ENCODE results near the gene ST3GAL2. TPM values are rescaled to one million over a fixed set of nuclear protein-coding genes. Genes with fewer than 3 reads are reported as not detected.

The ST3GAL2 gene
- total RNA-seq, 1 experiment from 2014 or later, result 48.1 TPM

DNA sequence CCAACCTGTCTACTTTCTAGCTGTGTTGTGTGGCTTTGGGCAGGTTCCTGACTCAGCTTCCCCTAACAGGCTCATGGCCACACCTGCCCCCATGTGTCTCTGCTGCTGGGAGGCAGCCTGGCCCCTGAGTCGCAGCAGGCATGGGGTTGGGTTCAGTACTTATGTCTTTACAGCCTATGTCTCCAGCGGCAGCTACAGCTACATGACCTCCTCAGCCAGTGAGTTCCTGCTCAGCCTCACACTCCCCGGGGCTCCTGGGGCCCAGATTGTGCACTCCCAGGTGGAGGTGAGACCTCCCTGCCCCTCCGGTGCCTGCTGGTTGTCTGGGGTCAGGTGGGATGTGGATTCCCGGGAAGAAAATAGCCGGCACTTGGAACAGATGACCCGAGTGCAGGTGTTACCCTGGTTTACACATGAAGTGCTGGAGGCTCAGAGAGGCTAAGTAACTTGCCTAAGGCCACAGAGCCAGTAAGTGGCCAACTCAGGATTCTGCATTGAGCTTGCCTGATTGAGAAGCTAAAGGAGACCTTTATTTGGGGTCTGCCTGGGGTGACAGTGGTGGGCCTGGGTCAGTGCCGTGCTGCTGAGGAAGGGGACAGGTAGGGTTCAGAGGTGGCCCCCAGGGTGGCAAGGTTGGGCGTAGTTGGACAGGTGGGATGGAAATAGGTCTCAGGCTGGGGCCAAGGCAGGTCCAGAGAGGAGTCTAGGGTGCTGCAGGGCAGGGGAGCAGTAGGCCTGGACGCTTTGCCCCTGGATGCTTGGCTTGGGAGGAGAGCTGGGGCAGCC, 31.4 kb upstream of the ST3GAL2 start:
- H3K4me2 ChIP-seq (ENCODE audit: low read depth, low read length, poor library complexity, severe bottlenecking), result no peak overlapping the region
- no peak overlapping the region for H3K9ac ChIP-seq (ENCODE audit: low read length)

GRCh38 chr16:70468776-70469525, 30.1 kb upstream of the ST3GAL2 start:
- H2AFZ ChIP-seq (ENCODE audit: low read length), result no peak overlapping the region

More for the DNA sequence above, 31.4 kb upstream of the ST3GAL2 start:
- no peaks in the 10 kb centered on the region for H3K9me3 ChIP-seq (ENCODE audit: low read length)
- H3K36me3 ChIP-seq (ENCODE audit: insufficient read depth, low read length), result no peaks in the 10 kb centered on the region
- H2AFZ ChIP-seq (ENCODE audit: low read length), result no peak overlapping the region
- H3K27ac ChIP-seq (ENCODE audit: low read length), result no peak overlapping the region
- H3K79me2 ChIP-seq (ENCODE audit: low read length), result no peaks in the 10 kb centered on the region
- DNase-seq, result no peak
- H3K9me2 ChIP-seq (replicated peaks; ENCODE audit: insufficient read depth, low read length), result no peaks in the 10 kb centered on the region
- no peak overlapping the region for H3K4me3 ChIP-seq (ENCODE audit: low read length)
- no peaks in the 10 kb centered on the region for H4K20me1 ChIP-seq (ENCODE audit: insufficient read depth, low read depth, low read length)
- peaks cover 12% of the 10 kb centered on the region for H3K4me1 ChIP-seq (ENCODE audit: low read length)
- H3K27me3 ChIP-seq (ENCODE audit: low read length), result no peaks in the 10 kb centered on the region

DNA sequence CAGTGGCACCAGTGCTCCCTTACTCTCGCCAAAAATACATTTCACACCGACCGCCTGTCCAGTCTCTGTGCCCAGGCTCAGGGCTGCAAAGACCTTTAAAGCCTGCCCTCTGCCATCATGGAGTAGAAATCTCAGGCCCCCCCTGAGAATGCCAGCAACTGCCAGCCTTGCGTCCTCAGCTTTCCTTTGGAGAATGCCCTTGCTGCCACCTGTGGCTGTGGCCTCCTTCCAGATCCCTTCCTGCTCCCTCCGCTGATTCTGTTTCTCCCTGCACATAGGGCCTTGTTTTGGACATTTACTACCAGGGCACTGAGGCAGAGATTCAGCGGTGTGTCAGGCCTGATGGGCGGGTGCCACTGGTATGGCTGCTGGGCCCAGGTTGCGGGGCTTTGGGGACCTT, 28.7 kb upstream of the ST3GAL2 start:
- no peak overlapping the region for H3K4me2 ChIP-seq (ENCODE audit: low read depth, low read length, poor library complexity, severe bottlenecking)
- H3K4me3 ChIP-seq (ENCODE audit: low read length), result no peak overlapping the region
- H3K4me1 ChIP-seq (ENCODE audit: low read length), result peaks cover 18% of the 10 kb centered on the region
- no peak overlapping the region for H3K27ac ChIP-seq (ENCODE audit: low read length)
- no peaks in the 10 kb centered on the region for H3K79me2 ChIP-seq (ENCODE audit: low read length)
- no peaks in the 10 kb centered on the region for H3K9me2 ChIP-seq (replicated peaks; ENCODE audit: insufficient read depth, low read length)
- no peaks in the 10 kb centered on the region for H3K9me3 ChIP-seq (ENCODE audit: low read length)
- DNase-seq, result no peak
- no peak overlapping the region for H3K9ac ChIP-seq (ENCODE audit: low read length)
- no peaks in the 10 kb centered on the region for H3K27me3 ChIP-seq (ENCODE audit: low read length)
- no peaks in the 10 kb centered on the region for H4K20me1 ChIP-seq (ENCODE audit: insufficient read depth, low read depth, low read length)
- no peak overlapping the region for H2AFZ ChIP-seq (ENCODE audit: low read length)
- no peaks in the 10 kb centered on the region for H3K36me3 ChIP-seq (ENCODE audit: insufficient read depth, low read length)

More at GRCh38 chr16:70468776-70469525, 30.1 kb upstream of the ST3GAL2 start:
- peaks cover 16% of the 10 kb centered on the region for H3K4me1 ChIP-seq (ENCODE audit: low read length)
- H3K27me3 ChIP-seq (ENCODE audit: low read length), result no peaks in the 10 kb centered on the region
- no peaks in the 10 kb centered on the region for H3K79me2 ChIP-seq (ENCODE audit: low read length)
- H3K4me2 ChIP-seq (ENCODE audit: low read depth, low read length, poor library complexity, severe bottlenecking), result no peak overlapping the region
- H3K9ac ChIP-seq (ENCODE audit: low read length), result no peak overlapping the region
- no peak overlapping the region for H3K27ac ChIP-seq (ENCODE audit: low read length)
- no peaks in the 10 kb centered on the region for H3K36me3 ChIP-seq (ENCODE audit: insufficient read depth, low read length)
- H3K4me3 ChIP-seq (ENCODE audit: low read length), result no peak overlapping the region
- H3K9me2 ChIP-seq (replicated peaks; ENCODE audit: insufficient read depth, low read length), result no peaks in the 10 kb centered on the region
- DNase-seq, result no peak
- no peaks in the 10 kb centered on the region for H3K9me3 ChIP-seq (ENCODE audit: low read length)
- no peaks in the 10 kb centered on the region for H4K20me1 ChIP-seq (ENCODE audit: insufficient read depth, low read depth, low read length)

DNA sequence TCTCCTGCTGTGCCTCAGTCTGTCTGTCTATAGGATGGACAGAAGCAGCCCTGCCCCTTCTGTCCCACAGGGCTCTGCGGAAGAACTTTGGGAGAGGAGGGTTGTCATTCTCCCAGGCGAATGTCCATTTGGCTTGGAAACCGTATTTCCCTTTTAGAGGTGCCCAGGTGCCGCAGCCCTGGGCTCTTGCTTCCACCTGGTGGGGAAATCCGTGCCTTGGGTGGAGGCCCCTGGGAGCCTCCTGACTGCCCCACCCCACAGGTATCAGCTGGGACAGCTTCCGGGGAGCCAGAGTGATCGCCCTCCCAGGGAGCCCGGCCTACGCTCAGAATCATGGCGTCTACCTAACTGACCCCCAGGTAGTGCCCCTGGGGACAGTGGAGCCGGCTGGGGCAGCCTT, 28.2 kb upstream of the ST3GAL2 start:
- no peaks in the 10 kb centered on the region for H3K9me2 ChIP-seq (replicated peaks; ENCODE audit: insufficient read depth, low read length)
- no peak overlapping the region for H3K4me2 ChIP-seq (ENCODE audit: low read depth, low read length, poor library complexity, severe bottlenecking)
- H3K36me3 ChIP-seq (ENCODE audit: insufficient read depth, low read length), result no peaks in the 10 kb centered on the region
- H3K27ac ChIP-seq (ENCODE audit: low read length), result no peak overlapping the region
- H2AFZ ChIP-seq (ENCODE audit: low read length), result no peak overlapping the region
- no peaks in the 10 kb centered on the region for H4K20me1 ChIP-seq (ENCODE audit: insufficient read depth, low read depth, low read length)
- no peak overlapping the region for H3K4me3 ChIP-seq (ENCODE audit: low read length)
- H3K79me2 ChIP-seq (ENCODE audit: low read length), result no peaks in the 10 kb centered on the region
- H3K9ac ChIP-seq (ENCODE audit: low read length), result no peak overlapping the region
- no peaks in the 10 kb centered on the region for H3K27me3 ChIP-seq (ENCODE audit: low read length)
- DNase-seq, result no peak
- no peaks in the 10 kb centered on the region for H3K9me3 ChIP-seq (ENCODE audit: low read length)
- peaks cover 18% of the 10 kb centered on the region for H3K4me1 ChIP-seq (ENCODE audit: low read length)

- Histone ChIP-seq H3K9me2 (replicated peaks; ENCODE audit: insufficient read depth, low read length) (no peaks in the 10 kb centered on the region), H3K36me3 (ENCODE audit: insufficient read depth, low read length) (no peaks in the 10 kb centered on the region), H3K27me3 (ENCODE audit: low read length) (no peaks in the 10 kb centered on the region), H3K4me1 (ENCODE audit: low read length) (peaks cover 18% of the 10 kb centered on the region), H3K9me3 (ENCODE audit: low read length) (no peaks in the 10 kb centered on the region), H3K4me3 (ENCODE audit: low read length) (no peak overlapping the region), H3K9ac (ENCODE audit: low read length) (no peak overlapping the region), H3K4me2 (ENCODE audit: low read depth, low read length, poor library complexity, severe bottlenecking) (no peak overlapping the region), H3K79me2 (ENCODE audit: low read length) (no peaks in the 10 kb centered on the region), H4K20me1 (ENCODE audit: insufficient read depth, low read depth, low read length) (no peaks in the 10 kb centered on the region), H2AFZ (ENCODE audit: low read length) (no peak overlapping the region), H3K27ac (ENCODE audit: low read length) (no peak overlapping the region)
- no peak for DNase-seq
Observed at GRCh38 chr16:70466805-70467076, 27.8 kb upstream of the ST3GAL2 start.

- no peak overlapping the region for H3K4me2 ChIP-seq (ENCODE audit: low read depth, low read length, poor library complexity, severe bottlenecking)
- no peaks in the 10 kb centered on the region for H3K79me2 ChIP-seq (ENCODE audit: low read length)
- no peaks in the 10 kb centered on the region for H3K9me3 ChIP-seq (ENCODE audit: low read length)
- no peak overlapping the region for H3K9ac ChIP-seq (ENCODE audit: low read length)
- no peak for DNase-seq
- H3K9me2 ChIP-seq (replicated peaks; ENCODE audit: insufficient read depth, low read length), result no peaks in the 10 kb centered on the region
- no peak overlapping the region for H3K27ac ChIP-seq (ENCODE audit: low read length)
- peaks cover 18% of the 10 kb centered on the region for H3K4me1 ChIP-seq (ENCODE audit: low read length)
- H2AFZ ChIP-seq (ENCODE audit: low read length), result no peak overlapping the region
- no peaks in the 10 kb centered on the region for H3K27me3 ChIP-seq (ENCODE audit: low read length)
- H4K20me1 ChIP-seq (ENCODE audit: insufficient read depth, low read depth, low read length), result no peaks in the 10 kb centered on the region
- no peak overlapping the region for H3K4me3 ChIP-seq (ENCODE audit: low read length)
- no peaks in the 10 kb centered on the region for H3K36me3 ChIP-seq (ENCODE audit: insufficient read depth, low read length)
Observed at GRCh38 chr16:70465999-70466804, 27.3 kb upstream of the ST3GAL2 start.

DNA sequence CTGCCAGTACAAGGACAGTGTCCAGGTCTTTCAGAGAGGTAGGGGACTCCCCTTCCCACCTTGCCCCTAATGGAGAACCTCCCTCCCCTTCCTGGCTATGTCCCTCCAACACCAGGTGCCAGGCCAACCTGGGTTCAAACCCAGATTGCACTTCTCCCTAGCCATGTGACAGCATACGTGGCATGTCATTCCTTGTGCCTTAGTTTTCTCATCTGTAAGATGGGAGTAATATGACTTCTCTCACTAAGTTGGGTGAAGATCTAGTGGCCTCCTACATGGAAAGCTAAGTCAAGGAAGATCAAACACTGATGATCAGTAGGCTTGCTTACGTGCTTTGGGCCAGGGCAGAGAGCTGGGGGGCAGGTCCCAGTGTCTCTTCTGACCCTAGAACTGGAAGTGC, 24.3 kb upstream of the ST3GAL2 start:
- Histone ChIP-seq H3K36me3 (ENCODE audit: insufficient read depth, low read length) (no peaks in the 10 kb centered on the region), H3K4me3 (ENCODE audit: low read length) (no peak overlapping the region), H3K79me2 (ENCODE audit: low read length) (no peaks in the 10 kb centered on the region), H2AFZ (ENCODE audit: low read length) (no peak overlapping the region), H3K9me3 (ENCODE audit: low read length) (no peaks in the 10 kb centered on the region), H3K4me1 (ENCODE audit: low read length) (peaks cover 18% of the 10 kb centered on the region), H3K9ac (ENCODE audit: low read length) (no peak overlapping the region), H4K20me1 (ENCODE audit: insufficient read depth, low read depth, low read length) (no peaks in the 10 kb centered on the region), H3K4me2 (ENCODE audit: low read depth, low read length, poor library complexity, severe bottlenecking) (no peak overlapping the region), H3K27me3 (ENCODE audit: low read length) (no peaks in the 10 kb centered on the region), H3K27ac (ENCODE audit: low read length) (no peak overlapping the region), H3K9me2 (replicated peaks; ENCODE audit: insufficient read depth, low read length) (no peaks in the 10 kb centered on the region)
- no peak for DNase-seq

DNA sequence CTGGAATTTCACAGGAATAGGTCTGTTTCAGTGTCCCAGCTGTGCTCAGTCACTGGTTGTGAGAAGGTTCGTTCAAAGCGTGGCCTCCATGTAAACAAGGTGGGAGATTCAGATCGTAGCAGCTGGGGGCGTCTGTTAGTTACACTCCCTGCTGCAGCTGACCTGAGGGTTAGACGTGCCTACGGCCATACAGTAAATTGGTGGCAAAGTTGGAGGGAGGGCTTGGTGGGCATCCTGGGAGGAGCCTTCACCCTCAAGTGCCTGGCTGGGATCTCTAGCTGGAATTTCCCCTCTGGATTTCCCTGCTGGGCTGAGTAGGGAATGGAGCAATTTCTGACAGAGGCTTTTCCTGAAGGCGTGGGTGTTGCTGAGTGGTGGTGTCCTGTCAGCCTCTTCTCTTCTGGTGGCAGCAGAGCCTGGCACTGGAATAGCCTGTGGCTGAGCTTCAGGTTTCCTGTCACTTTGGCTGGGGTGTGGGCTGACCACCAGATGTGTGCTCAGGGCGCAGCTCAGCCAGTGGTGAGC, 21.9 kb upstream of the ST3GAL2 start:
- Histone ChIP-seq H3K9me3 (ENCODE audit: low read length) (no peaks in the 10 kb centered on the region), H4K20me1 (ENCODE audit: insufficient read depth, low read depth, low read length) (no peaks in the 10 kb centered on the region), H3K79me2 (ENCODE audit: low read length) (peaks cover 7% of the 10 kb centered on the region; the same call in 1 of the 2 replicates), H3K4me3 (ENCODE audit: low read length) (no peak overlapping the region), H3K27ac (ENCODE audit: low read length) (no peak overlapping the region), H3K4me2 (ENCODE audit: low read depth, low read length, poor library complexity, severe bottlenecking) (no peak overlapping the region), H3K9ac (ENCODE audit: low read length) (no peak overlapping the region), H3K27me3 (ENCODE audit: low read length) (no peaks in the 10 kb centered on the region), H3K36me3 (ENCODE audit: insufficient read depth, low read length) (no peaks in the 10 kb centered on the region), H2AFZ (ENCODE audit: low read length) (no peak overlapping the region), H3K4me1 (ENCODE audit: low read length) (peaks cover 23% of the 10 kb centered on the region), H3K9me2 (replicated peaks; ENCODE audit: insufficient read depth, low read length) (no peaks in the 10 kb centered on the region)
- DNase-seq, result no peak
